Measurements from ENCODE around the gene PADI4. TPM values are rescaled to one million over a fixed set of nuclear protein-coding genes. Genes with fewer than 3 reads are reported as not detected.

The PADI4 gene
- not detected in 2 replicates for total RNA-seq (2014; rRNA removed; shearing (Covaris generic); ENCODE audit: low replicate concordance)

- in situ Hi-C loops (cut with HindIII; ENCODE audit: low pct_unique_long_range_greater_than_20kb, low sequenced_read_pairs) = no loop called here
- no peak for DNase-seq (ENCODE audit: low read depth)
Measured at GRCh38 chr1:17307946-17308345, at the start of gene PADI4. Gene PADI4, plus strand, starts transcription at chr1:17308197. Its CDS starts 26 bp downstream, at chr1:17308223.

GRCh38 chr1:17258758-17259130, 49.3 kb upstream of the PADI4 start:
- DNase-seq (ENCODE audit: low read depth) = no peak
- in situ Hi-C loops (cut with HindIII; ENCODE audit: low pct_unique_long_range_greater_than_20kb, low sequenced_read_pairs) = no loop called here

- in situ Hi-C loops (cut with HindIII; ENCODE audit: low pct_unique_long_range_greater_than_20kb, low sequenced_read_pairs) = no loop called here
Measured at GRCh38 chr1:17259233-17259873, 48.6 kb upstream of the PADI4 start.

GRCh38 chr1:17260264-17260663, 47.7 kb upstream of the PADI4 start:
- in situ Hi-C loops (cut with HindIII; ENCODE audit: low pct_unique_long_range_greater_than_20kb, low sequenced_read_pairs) = no loop called here
- DNase-seq (ENCODE audit: low read depth) = no peak

More at GRCh38 chr1:17259233-17259873, 48.6 kb upstream of the PADI4 start:
- DNase-seq (ENCODE audit: low read depth) = no peak

GRCh38 chr1:17260738-17261137, 47.3 kb upstream of the PADI4 start:
- no peak for DNase-seq (ENCODE audit: low read depth)
- in situ Hi-C loops (cut with HindIII; ENCODE audit: low pct_unique_long_range_greater_than_20kb, low sequenced_read_pairs) = no loop called here

- DNase-seq (ENCODE audit: low read depth) = no peak
- in situ Hi-C loops (cut with HindIII; ENCODE audit: low pct_unique_long_range_greater_than_20kb, low sequenced_read_pairs) = no loop called here
Measured at GRCh38 chr1:17263936-17264335, 44.1 kb upstream of the PADI4 start.

- in situ Hi-C loops (cut with HindIII; ENCODE audit: low pct_unique_long_range_greater_than_20kb, low sequenced_read_pairs) = no loop called here
- DNase-seq (ENCODE audit: low read depth) = no peak
Measured at GRCh38 chr1:17264470-17264869, 43.5 kb upstream of the PADI4 start.

GRCh38 chr1:17265162-17265561, 42.8 kb upstream of the PADI4 start:
- in situ Hi-C loops (cut with HindIII; ENCODE audit: low pct_unique_long_range_greater_than_20kb, low sequenced_read_pairs) = no loop called here
- no peak for DNase-seq (ENCODE audit: low read depth)

- in situ Hi-C loops (cut with HindIII; ENCODE audit: low pct_unique_long_range_greater_than_20kb, low sequenced_read_pairs) = no loop called here
- no peak for DNase-seq (ENCODE audit: low read depth)
Measured at GRCh38 chr1:17265950-17266349, 42.0 kb upstream of the PADI4 start.

GRCh38 chr1:17270891-17271765, 36.9 kb upstream of the PADI4 start:
- DNase-seq (ENCODE audit: low read depth) = no peak
- in situ Hi-C loops (cut with HindIII; ENCODE audit: low pct_unique_long_range_greater_than_20kb, low sequenced_read_pairs) = no loop called here

- DNase-seq (ENCODE audit: low read depth) = no peak
- in situ Hi-C loops (cut with HindIII; ENCODE audit: low pct_unique_long_range_greater_than_20kb, low sequenced_read_pairs) = no loop called here
Measured at GRCh38 chr1:17272066-17272465, 35.9 kb upstream of the PADI4 start.

GRCh38 chr1:17272646-17273045, 35.4 kb upstream of the PADI4 start:
- peak; percentile 28 for DNase-seq (ENCODE audit: low read depth)
- in situ Hi-C loops (cut with HindIII; ENCODE audit: low pct_unique_long_range_greater_than_20kb, low sequenced_read_pairs) = no loop called here

- in situ Hi-C loops (cut with HindIII; ENCODE audit: low pct_unique_long_range_greater_than_20kb, low sequenced_read_pairs) = no loop called here
- DNase-seq (ENCODE audit: low read depth) = no peak
Measured at GRCh38 chr1:17273096-17273495, 34.9 kb upstream of the PADI4 start.

- in situ Hi-C loops (cut with HindIII; ENCODE audit: low pct_unique_long_range_greater_than_20kb, low sequenced_read_pairs) = no loop called here
- DNase-seq (ENCODE audit: low read depth) = no peak
Measured at GRCh38 chr1:17274186-17275170, 33.5 kb upstream of the PADI4 start.

GRCh38 chr1:17276568-17276967, 31.4 kb upstream of the PADI4 start:
- in situ Hi-C loops (cut with HindIII; ENCODE audit: low pct_unique_long_range_greater_than_20kb, low sequenced_read_pairs) = no loop called here
- no peak for DNase-seq (ENCODE audit: low read depth)

- DNase-seq (ENCODE audit: low read depth) = no peak
- in situ Hi-C loops (cut with HindIII; ENCODE audit: low pct_unique_long_range_greater_than_20kb, low sequenced_read_pairs) = no loop called here
Measured at GRCh38 chr1:17277511-17278159, 30.4 kb upstream of the PADI4 start.

- in situ Hi-C loops (cut with HindIII; ENCODE audit: low pct_unique_long_range_greater_than_20kb, low sequenced_read_pairs) = no loop called here
- no peak for DNase-seq (ENCODE audit: low read depth)
Measured at GRCh38 chr1:17278996-17279830, 28.8 kb upstream of the PADI4 start.

Measured in Caki2 (cell line).